DND-41 (cell line): ENCODE data around the gene FAM171A1.

Experiments used
- ATAC-seq: fragments of 200-7000 bp; cut with Tn5 transposase; 3 replicates; pipeline ENCODE4 v1.9.1; 2021; ENCODE audit warnings: low read depth; ENCODE audit not compliant: insufficient read depth
- DNase-seq: peaks from one replicate; pipeline ENCODE4 v3.0.0-alpha.2; 2020
- H2AFZ ChIP-seq: 2 replicates; pipeline ENCODE4 v1.6.0; 2012; ENCODE audit warnings: low read depth, low read length
- H3K27ac ChIP-seq: 2 replicates; pipeline ENCODE4 v1.5.1; 2012; ENCODE audit warnings: low read length, inconsistent platforms
- H3K27me3 ChIP-seq: fragments of 200-600 bp; sonication (generic); 2 replicates; pipeline ENCODE4 v1.6.0; 2012; ENCODE audit warnings: low read length, mild to moderate bottlenecking, inconsistent platforms; ENCODE audit not compliant: insufficient read depth, poor library complexity
- H3K36me3 ChIP-seq: 2 replicates; pipeline ENCODE4 v1.5.1; 2012; ENCODE audit warnings: low read length, inconsistent platforms; ENCODE audit not compliant: insufficient read depth
- H3K4me1 ChIP-seq: 2 replicates; pipeline ENCODE4 v1.5.1; 2012; ENCODE audit warnings: mild to moderate bottlenecking, low read length; ENCODE audit not compliant: insufficient read depth
- H3K4me2 ChIP-seq: 2 replicates; pipeline ENCODE4 v1.6.0; 2012; ENCODE audit warnings: mild to moderate bottlenecking, moderate library complexity, low read length, inconsistent platforms; ENCODE audit not compliant: insufficient read depth
- H3K4me3 ChIP-seq, 2 experiments: fragments of 200-600 bp in 1 of 2; shearing (Covaris generic) in 1 of 2; 2 replicates each; pipeline ENCODE4 v1.5.1; 2012 to 2016; ENCODE audit warnings: inconsistent platforms in 2 of 2, low read length in 2 of 2, mild to moderate bottlenecking in 2 of 2, low read depth in 1 of 2, moderate library complexity in 1 of 2
- H3K79me2 ChIP-seq: 2 replicates; pipeline ENCODE4 v1.6.0; 2012; ENCODE audit warnings: low read length, inconsistent platforms; ENCODE audit not compliant: insufficient read depth
- H3K9ac ChIP-seq: 2 replicates; pipeline ENCODE4 v1.6.0; 2012; ENCODE audit warnings: low read depth, mild to moderate bottlenecking, inconsistent platforms, low read length, moderate library complexity
- H3K9me3 ChIP-seq: 2 replicates; pipeline ENCODE4 v1.5.1; 2012; ENCODE audit warnings: low read length, moderate library complexity, mild to moderate bottlenecking, inconsistent platforms; ENCODE audit not compliant: insufficient read depth, severe bottlenecking
- H4K20me1 ChIP-seq: 2 replicates; pipeline ENCODE4 v1.6.0; 2012; ENCODE audit warnings: low read length; ENCODE audit not compliant: insufficient read depth
- EZH2 ChIP-seq: IDR thresholded peaks from 3 replicates; pipeline ENCODE4 v1.6.1; 2012; ENCODE audit warnings: borderline replicate concordance, low read depth, mild to moderate bottlenecking, moderate library complexity, low read length, inconsistent platforms; ENCODE audit not compliant: severe bottlenecking
- TF ChIP-seq, protein P1 (sequence below): IDR thresholded peaks from 2 replicates; pipeline ENCODE4 v1.5.1; 2012; ENCODE audit warnings: borderline replicate concordance, low read length, moderate library complexity, mild to moderate bottlenecking; ENCODE audit not compliant: poor library complexity, severe bottlenecking; ENCODE audit errors: extremely low read depth

The FAM171A1 gene

DNA sequence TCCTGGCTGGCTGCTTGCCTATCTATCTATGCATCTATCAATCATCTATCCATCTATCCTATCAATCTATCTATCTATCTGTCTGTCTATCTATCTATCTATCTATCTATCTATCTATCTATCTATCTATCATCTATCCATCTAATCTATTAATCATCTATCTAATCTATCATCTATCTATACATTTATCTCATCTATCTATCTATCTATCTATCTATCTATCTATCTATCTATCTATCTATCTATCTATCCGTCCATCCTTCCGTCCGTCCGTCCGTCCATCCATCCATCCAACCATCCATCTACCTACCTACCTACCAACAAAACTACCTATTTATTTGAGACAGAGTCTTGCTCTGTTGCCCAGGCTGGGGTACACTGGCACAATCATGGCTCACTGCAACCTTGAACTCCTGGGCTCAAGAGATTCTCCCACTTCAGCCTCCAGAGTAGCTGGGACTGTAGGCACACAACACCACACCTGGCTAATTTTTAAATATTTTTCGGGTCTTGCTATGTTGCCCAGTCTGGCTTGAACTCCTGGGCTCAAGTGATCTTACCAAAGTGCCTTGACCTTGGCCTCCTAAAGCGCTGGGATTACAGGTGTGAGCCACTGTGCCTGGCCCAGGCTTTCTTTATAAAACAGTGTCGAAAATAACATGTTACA is 107.3 kb downstream of the FAM171A1 start:
- H3K9ac ChIP-seq = no peak overlapping the region
- H3K9me3 ChIP-seq = no peaks in the 10 kb centered on the region
- H4K20me1 ChIP-seq = no peaks in the 10 kb centered on the region; the same call in 1 of the 2 replicates
- H3K27ac ChIP-seq = no peak overlapping the region
- ATAC-seq (no peak), DNase-seq (no peak)
- no peaks in the 10 kb centered on the region for H3K36me3 ChIP-seq
- H3K79me2 ChIP-seq = no peaks in the 10 kb centered on the region
- H2AFZ ChIP-seq = no peak overlapping the region
- no peaks in the 10 kb centered on the region for H3K4me1 ChIP-seq
- H3K27me3 ChIP-seq = no peaks in the 10 kb centered on the region
- H3K4me2 ChIP-seq = no peak overlapping the region
- TF ChIP-seq, protein P1, sequence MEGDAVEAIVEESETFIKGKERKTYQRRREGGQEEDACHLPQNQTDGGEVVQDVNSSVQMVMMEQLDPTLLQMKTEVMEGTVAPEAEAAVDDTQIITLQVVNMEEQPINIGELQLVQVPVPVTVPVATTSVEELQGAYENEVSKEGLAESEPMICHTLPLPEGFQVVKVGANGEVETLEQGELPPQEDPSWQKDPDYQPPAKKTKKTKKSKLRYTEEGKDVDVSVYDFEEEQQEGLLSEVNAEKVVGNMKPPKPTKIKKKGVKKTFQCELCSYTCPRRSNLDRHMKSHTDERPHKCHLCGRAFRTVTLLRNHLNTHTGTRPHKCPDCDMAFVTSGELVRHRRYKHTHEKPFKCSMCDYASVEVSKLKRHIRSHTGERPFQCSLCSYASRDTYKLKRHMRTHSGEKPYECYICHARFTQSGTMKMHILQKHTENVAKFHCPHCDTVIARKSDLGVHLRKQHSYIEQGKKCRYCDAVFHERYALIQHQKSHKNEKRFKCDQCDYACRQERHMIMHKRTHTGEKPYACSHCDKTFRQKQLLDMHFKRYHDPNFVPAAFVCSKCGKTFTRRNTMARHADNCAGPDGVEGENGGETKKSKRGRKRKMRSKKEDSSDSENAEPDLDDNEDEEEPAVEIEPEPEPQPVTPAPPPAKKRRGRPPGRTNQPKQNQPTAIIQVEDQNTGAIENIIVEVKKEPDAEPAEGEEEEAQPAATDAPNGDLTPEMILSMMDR = no peak
- no peak for TF ChIP-seq EZH2
- H3K4me3 ChIP-seq = no peak overlapping the region

DNA sequence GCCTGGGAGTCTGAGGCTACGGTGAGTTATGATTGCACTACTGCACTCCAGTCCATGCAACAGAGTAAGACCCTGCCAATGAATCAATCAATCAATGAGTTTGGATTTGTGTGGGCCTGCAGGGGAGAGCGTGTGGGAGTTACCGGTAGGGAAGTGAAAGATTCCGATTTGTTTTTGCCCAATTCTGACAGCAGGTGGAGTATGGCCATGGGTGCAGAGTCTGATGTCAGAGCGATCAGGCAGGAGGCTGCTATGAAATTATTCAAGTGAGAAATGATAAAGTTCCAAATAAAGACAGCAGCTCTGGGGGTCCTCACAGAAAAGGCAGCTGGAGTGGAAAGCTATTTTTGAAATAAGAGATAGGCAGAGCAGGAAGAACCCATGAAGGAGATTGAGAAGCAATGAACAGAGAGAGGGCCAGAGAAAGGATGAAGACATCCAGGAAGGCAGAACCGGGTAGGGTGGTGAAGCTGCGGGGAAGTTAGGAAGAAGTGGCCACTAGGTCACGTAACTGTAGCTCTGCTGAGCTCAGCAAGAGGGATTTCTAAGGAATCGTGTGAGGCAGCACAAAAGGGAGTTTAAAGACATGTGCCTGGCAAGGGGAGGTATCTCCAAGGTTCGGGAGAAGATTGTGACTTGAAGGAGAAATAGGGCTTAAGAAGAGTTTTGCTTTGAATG is 108.9 kb downstream of the FAM171A1 start:
- H2AFZ ChIP-seq = no peak overlapping the region
- H3K36me3 ChIP-seq = no peaks in the 10 kb centered on the region
- no peaks in the 10 kb centered on the region for H3K79me2 ChIP-seq
- H3K4me2 ChIP-seq = no peak overlapping the region
- H3K27ac ChIP-seq = no peak overlapping the region
- H3K27me3 ChIP-seq = no peaks in the 10 kb centered on the region
- no peak overlapping the region for H3K4me3 ChIP-seq
- no peak for DNase-seq
- no peak overlapping the region for H3K9ac ChIP-seq
- no peak for ATAC-seq
- no peaks in the 10 kb centered on the region for H3K9me3 ChIP-seq
- no peaks in the 10 kb centered on the region; the same call in 1 of the 2 replicates for H4K20me1 ChIP-seq
- TF ChIP-seq EZH2 = no peak
- TF ChIP-seq, protein P1 = peak; percentile 6
- no peaks in the 10 kb centered on the region for H3K4me1 ChIP-seq

DNA sequence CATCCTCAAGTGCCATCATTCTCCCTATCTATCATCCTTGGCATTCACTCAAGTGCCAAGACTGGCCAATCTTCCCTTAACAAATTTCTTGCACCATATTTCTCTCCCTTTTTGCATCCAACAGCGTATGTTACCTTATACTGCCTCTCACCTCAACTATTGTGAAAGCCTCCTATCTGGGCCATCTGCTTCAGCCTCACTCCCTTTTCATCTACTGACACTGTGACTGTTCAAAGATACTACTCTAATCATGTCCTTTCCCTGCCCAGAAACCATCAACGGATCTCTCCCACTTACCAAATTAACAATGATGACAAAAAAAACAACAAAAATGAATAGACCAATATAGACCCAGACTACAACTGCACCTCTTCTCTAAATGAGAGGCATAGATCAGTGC is 112.0 kb downstream of the FAM171A1 start:
- Histone ChIP-seq H2AFZ (no peak overlapping the region), H3K4me1 (peaks cover 12% of the 10 kb centered on the region), H3K36me3 (no peaks in the 10 kb centered on the region), H3K4me2 (no peak overlapping the region), H3K27me3 (no peaks in the 10 kb centered on the region), H3K79me2 (no peaks in the 10 kb centered on the region), H3K9me3 (no peaks in the 10 kb centered on the region), H3K4me3 (no peak overlapping the region), H3K27ac (no peak overlapping the region), H3K9ac (no peak overlapping the region), H4K20me1 (no peaks in the 10 kb centered on the region; the same call in 1 of the 2 replicates)
- TF ChIP-seq EZH2 = no peak
- TF ChIP-seq, protein P1 = no peak
- DNase-seq (no peak), ATAC-seq (no peak)
